Measurements from ENCODE around the gene DIDO1. TPM values are rescaled to one million over a fixed set of nuclear protein-coding genes. Genes with fewer than 3 reads are reported as not detected.

DIDO1 gene
- total and polyA plus RNA-seq, 2 of the 13 experiments (the other 11 are each of a cell fraction or from before 2014, with no cell fraction given), result 75.0 to 75.1 TPM

- TF ChIP-seq SALL2 (CRISPR knock-in tag; IDR thresholded peaks at IDR 0.05) (peak; percentile 63; the same call in 1 of the 2 replicates), ZNF768 (CRISPR knock-in tag; IDR thresholded peaks at IDR 0.05) (peak; percentile 77), CENPT (CRISPR knock-in tag; IDR thresholded peaks at IDR 0.05; ENCODE audit: low read depth) (no peak; the same call in 1 of the 2 replicates), MBD4 (IDR thresholded peaks at IDR 0.05; ENCODE audit: borderline replicate concordance, low read length) (no peak), ZNF34 (CRISPR knock-in tag; IDR thresholded peaks at IDR 0.05; ENCODE audit: borderline replicate concordance) (no peak), PITX1 (CRISPR knock-in tag; IDR thresholded peaks at IDR 0.05) (peak; percentile 67; the same call in 1 of the 2 replicates), HNF1A (IDR thresholded peaks at IDR 0.05; ENCODE audit: low read depth) (no peak), HNF1A (CRISPR knock-in tag; IDR thresholded peaks at IDR 0.05; ENCODE audit: borderline replicate concordance) (peak; percentile 44; the same call in 1 of the 2 replicates), BORCS8-MEF2B (CRISPR knock-in tag; IDR thresholded peaks at IDR 0.05) (peak; percentile 81), ZNF777 (CRISPR knock-in tag; IDR thresholded peaks at IDR 0.05) (peak; percentile 91), SAP130 (CRISPR knock-in tag; IDR thresholded peaks at IDR 0.05; ENCODE audit: low read depth) (peak; percentile 79), ZNF607 (CRISPR knock-in tag; IDR thresholded peaks at IDR 0.05; ENCODE audit: borderline replicate concordance) (0 out of 2 replicates have a peak, but pooled peaks have one; percentile 58), CBFB (CRISPR knock-in tag; IDR thresholded peaks at IDR 0.05) (peak; percentile 71; the same call in 1 of the 2 replicates), ZNF460 (CRISPR knock-in tag; IDR thresholded peaks at IDR 0.05; ENCODE audit: borderline replicate concordance) (no peak), GMEB1 (CRISPR knock-in tag; IDR thresholded peaks at IDR 0.05; ENCODE audit: borderline replicate concordance) (peak; percentile 53; the same call in 1 of the 2 replicates), MTF2 (CRISPR knock-in tag; IDR thresholded peaks at IDR 0.05; ENCODE audit: borderline replicate concordance) (peak; percentile 99), CREB1 (IDR thresholded peaks at IDR 0.05) (no peak), CREB1 (CRISPR knock-in tag; IDR thresholded peaks at IDR 0.05) (no peak), PHF5A (CRISPR knock-in tag; IDR thresholded peaks at IDR 0.05; ENCODE audit: low read depth, unreplicated experiment) (peak; percentile 72), SPEN (CRISPR knock-in tag; IDR thresholded peaks at IDR 0.05; ENCODE audit: low read depth) (peak; percentile 96), MLLT10 (CRISPR knock-in tag; IDR thresholded peaks at IDR 0.05) (no peak), ZNF672 (CRISPR knock-in tag; IDR thresholded peaks at IDR 0.05) (0 out of 2 replicates have a peak, but pooled peaks have one; percentile 72), ZNF3 (CRISPR knock-in tag; IDR thresholded peaks at IDR 0.05) (peak; percentile 7; the same call in 1 of the 2 replicates)
Measured at GRCh38 chr20:62971950-62972844, 45.9 kb upstream of the DIDO1 start (continued).

Data from HepG2 (cell line).